ENCODE results near the gene FHL5. TPM values are rescaled to one million over a fixed set of nuclear protein-coding genes. Genes with fewer than 3 reads are reported as not detected.

FHL5 gene
- total RNA-seq, 4 donors from 2014 or later, result 8.1 to 19.5 (median 12.4) TPM

- 1 to 2% methylated on average over 5 of the region's 5 CpGs for WGBS, 2 donors
- TF ChIP-seq CTCF (IDR thresholded peaks at IDR 0.05) (no peak), POLR2A (IDR thresholded peaks at IDR 0.05) (no peak)
- intact Hi-C loops (cut with DNase I), result no loop called here
Observed at GRCh38 chr6:96522465-96523009, 40.4 kb upstream of the FHL5 start.

GRCh38 chr6:96528193-96528592 lies 34.7 kb upstream of the FHL5 start:
- WGBS, 2 donors, result 95 to 98% methylated on average over 3 of the region's 3 CpGs
- Histone ChIP-seq H3K4me1 (peaks cover 0 to 6% of the 10 kb centered on the region in 2 donors), H3K36me3 (peaks cover 37 to 49% of the 10 kb centered on the region in 2 donors), H3K27ac (no peak overlapping the region), H3K9me3 (no peaks in the 10 kb centered on the region), H3K27me3 (no peaks in the 10 kb centered on the region), H3K4me3 (replicated peaks in 1 of 3) (no peak overlapping the region)
- intact Hi-C loops (cut with DNase I), result no loop called here
- no peak for DNase-seq
- TF ChIP-seq POLR2A (IDR thresholded peaks at IDR 0.05) (no peak), CTCF (IDR thresholded peaks at IDR 0.05) (no peak)

More at GRCh38 chr6:96522465-96523009, 40.4 kb upstream of the FHL5 start:
- H3K4me1 ChIP-seq, result peaks cover 11 to 14% of the 10 kb centered on the region in 2 donors
- DNase-seq, result no peak
- peaks cover 18 to 20% of the 10 kb centered on the region in 2 donors for H3K36me3 ChIP-seq
- no peaks in the 10 kb centered on the region for H3K27me3 ChIP-seq
- peak overlapping the region; percentile 95 to 97 (median 96) for H3K27ac ChIP-seq
- H3K9me3 ChIP-seq, result no peaks in the 10 kb centered on the region
- H3K4me3 ChIP-seq (replicated peaks in 1 of 3), result peak overlapping the region; percentile 34 to 99 (median 79)

GRCh38 chr6:96532399-96532798 lies 30.5 kb upstream of the FHL5 start:
- intact Hi-C loops (cut with DNase I), result no loop called here
- Histone ChIP-seq H3K4me3 (replicated peaks in 1 of 3) (no peak overlapping the region), H3K27ac (no peak overlapping the region), H3K9me3 (no peaks in the 10 kb centered on the region), H3K27me3 (no peaks in the 10 kb centered on the region), H3K4me1 (no peaks in the 10 kb centered on the region), H3K36me3 (peaks cover 20 to 39% of the 10 kb centered on the region in 2 donors)
- WGBS, 2 donors, result 73 to 80% methylated on average over 1 of the region's 1 CpG
- DNase-seq, result no peak
- TF ChIP-seq CTCF (IDR thresholded peaks at IDR 0.05) (no peak), POLR2A (IDR thresholded peaks at IDR 0.05) (no peak)

- DNase-seq, result no peak
- intact Hi-C loops (cut with DNase I), result no loop called here
- no peaks in the 10 kb centered on the region for H3K4me1 ChIP-seq
- no peak overlapping the region for H3K4me3 ChIP-seq (replicated peaks in 1 of 3)
- H3K27me3 ChIP-seq, result no peaks in the 10 kb centered on the region
- H3K36me3 ChIP-seq, result peaks cover 20 to 33% of the 10 kb centered on the region in 2 donors
- no peaks in the 10 kb centered on the region for H3K9me3 ChIP-seq
- H3K27ac ChIP-seq, result no peak overlapping the region
- TF ChIP-seq CTCF (IDR thresholded peaks at IDR 0.05) (no peak), POLR2A (IDR thresholded peaks at IDR 0.05) (no peak)
- WGBS, 2 donors, result 80 to 89% methylated on average over 5 of the region's 5 CpGs
Observed at GRCh38 chr6:96537726-96538125, 25.2 kb upstream of the FHL5 start.

- TF ChIP-seq CTCF (IDR thresholded peaks at IDR 0.05) (peak in 1 of 6 experiments; percentile 26), POLR2A (IDR thresholded peaks at IDR 0.05) (no peak)
- DNase-seq, result no peak
- no peak overlapping the region for H3K27ac ChIP-seq
- intact Hi-C loops (cut with DNase I), result no loop called here
- H3K36me3 ChIP-seq, result peaks cover 23 to 42% of the 10 kb centered on the region in 2 donors
- no peaks in the 10 kb centered on the region for H3K27me3 ChIP-seq
- H3K4me1 ChIP-seq, result no peaks in the 10 kb centered on the region
- H3K4me3 ChIP-seq (replicated peaks in 1 of 3), result no peak overlapping the region
- H3K9me3 ChIP-seq, result no peaks in the 10 kb centered on the region
Observed at GRCh38 chr6:96542702-96543101, 20.2 kb upstream of the FHL5 start.

Data from thyroid gland (tissue), 4 donors.